HL-60/S4 treated with phorbol 12-myristate 13-acetate at 8.2 ng/mL for 4 days and 3 days (cell line): ENCODE data around the gene HOXB6.

Source experiments
- in situ Hi-C: fragments of 300-500 bp; cut with MboI; formaldehyde crosslinking; loops from 2 replicates; pipeline ENCODE4 v1.15.0; 2022; ENCODE audit warnings: low sequenced_read_pairs

Gene HOXB6

DNA sequence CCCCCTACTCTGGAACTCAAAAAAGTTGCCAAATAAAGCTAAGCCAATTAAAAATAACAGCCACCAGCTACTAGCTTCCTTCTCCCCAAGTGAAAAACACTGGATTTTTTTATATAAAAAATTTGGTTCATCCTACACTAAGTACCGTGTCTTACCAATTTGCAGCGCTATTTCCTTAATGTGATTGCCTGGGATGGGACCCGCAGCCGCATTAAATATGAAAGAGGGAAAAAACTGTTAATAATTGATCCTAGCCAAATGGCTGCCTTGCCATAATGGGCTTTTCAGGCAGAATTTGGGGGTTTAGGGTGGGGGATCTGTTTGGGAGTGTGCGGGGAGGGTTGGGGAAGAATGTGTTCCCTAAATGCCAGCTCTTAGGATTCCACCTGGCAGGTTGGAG, 19.3 kb upstream of the HOXB6 start:
- in situ Hi-C loops = no loop called here

DNA sequence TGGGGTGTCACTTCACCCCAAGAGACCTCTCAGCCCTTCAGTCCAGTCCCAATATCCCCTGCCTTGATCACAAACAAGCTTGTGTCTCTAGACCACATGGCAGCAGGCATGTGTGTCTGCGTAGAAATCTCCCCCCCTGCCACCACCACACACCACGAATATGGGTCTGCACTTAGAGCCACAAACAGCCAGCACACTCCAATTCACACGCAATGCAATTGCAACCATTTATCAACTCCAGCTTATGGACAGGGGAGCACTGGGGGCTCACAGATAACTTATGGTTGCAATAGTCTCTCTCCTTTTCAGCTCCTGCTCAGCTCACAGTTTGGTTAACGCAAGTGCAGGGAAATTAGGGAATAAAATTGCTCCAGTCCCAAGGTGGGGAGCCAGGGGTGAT, 18.8 kb upstream of the HOXB6 start:
- in situ Hi-C loops = no loop called here

DNA sequence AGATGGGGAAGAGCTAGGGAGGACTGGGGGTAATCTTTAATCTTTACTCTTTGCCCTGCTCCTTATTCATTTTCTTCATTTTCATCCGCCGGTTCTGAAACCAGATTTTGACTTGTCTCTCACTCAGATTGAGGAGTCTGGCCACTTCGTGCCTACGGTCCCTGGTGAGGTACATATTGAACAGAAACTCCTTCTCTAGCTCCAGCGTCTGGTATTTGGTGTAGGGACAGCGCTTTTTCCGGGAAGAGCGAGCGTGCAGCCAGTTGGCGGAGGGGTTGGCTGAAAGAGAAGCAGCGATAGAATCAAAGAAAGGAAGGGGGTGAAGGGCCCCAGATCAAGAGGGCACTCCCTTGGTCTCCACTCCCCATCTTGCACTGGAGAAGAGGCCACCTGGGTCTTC, 18.1 kb upstream of the HOXB6 start:
- in situ Hi-C loops = no loop called here

DNA sequence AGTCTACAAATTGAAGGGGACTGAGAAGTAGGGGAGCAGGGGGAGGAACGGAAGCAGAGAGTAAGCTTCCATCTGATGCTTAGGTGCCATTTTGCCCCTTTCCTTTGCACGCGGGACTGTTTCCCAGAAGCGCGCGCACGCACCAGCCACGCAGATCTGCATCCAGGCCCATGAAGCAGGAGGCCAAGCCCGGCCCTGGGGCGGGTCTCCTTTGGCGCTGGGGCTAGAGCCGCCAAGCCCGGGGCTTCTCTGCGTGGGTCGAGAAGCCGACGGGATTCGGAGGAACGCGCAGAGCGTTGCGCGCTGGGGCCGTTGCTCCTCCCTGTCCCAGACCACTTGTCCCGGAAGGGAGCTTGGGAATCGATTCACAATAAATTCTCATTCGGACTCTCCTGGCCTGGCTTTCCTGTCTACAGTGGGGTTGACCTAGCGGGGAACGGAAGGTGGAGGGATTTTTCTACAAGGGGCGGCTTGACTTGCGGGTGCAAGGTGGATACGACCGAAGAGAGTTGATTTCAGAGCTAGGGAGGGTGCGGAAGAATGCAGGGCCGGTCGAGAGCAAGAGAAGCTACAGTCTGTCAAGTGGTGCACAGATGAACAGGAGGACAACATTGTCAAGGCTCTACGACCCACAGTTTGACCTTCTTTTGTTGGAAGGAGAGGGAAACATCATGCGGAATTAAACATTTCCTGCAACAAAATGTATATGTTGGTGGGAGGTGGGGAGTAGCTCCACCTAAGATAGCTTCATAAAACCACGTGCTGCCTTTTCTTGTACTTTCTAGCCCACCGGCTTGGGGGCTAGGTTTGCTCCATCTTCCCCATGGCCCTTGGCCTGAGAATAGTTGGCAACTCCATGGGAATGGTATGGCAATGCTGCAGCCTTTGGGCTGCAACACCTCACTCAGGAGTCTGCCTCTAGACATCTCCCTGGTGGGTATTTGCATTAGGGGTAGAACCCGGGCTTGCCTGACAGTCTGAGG, 16.9 kb upstream of the HOXB6 start:
- in situ Hi-C loops = no loop called here

DNA sequence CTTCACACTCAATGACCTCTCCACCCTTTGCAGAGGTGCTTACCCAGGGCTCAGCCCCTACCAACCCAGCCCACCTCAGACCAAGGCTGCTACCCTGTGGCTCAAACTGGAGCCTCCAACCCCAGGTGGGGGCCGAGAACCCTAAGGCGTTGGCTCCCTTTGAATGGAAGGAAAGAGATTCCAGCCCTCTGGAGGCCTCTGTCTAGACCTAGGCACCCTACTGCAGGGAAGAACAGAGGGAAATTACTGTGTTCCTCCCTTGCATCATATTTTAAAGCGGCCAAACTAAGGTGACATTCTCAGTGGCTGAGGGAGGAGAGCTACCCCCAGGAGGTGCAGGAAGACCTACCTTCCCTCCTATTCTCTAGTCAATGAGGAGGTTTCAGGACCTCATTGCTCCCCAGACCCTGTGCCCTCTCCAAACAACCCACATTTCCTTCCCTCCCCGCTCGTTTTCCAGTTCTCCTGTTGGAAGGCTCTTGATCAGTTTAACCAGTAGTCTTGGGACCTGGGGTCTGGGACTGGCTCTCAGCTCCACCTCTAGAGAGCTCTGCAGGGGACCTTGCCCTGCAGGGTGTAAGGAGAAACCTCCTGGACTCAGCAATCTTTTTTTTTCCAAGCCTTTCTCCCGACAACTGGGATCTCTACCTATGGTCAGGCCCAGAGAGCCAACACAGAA, 15.8 kb upstream of the HOXB6 start:
- in situ Hi-C loops = no loop called here

DNA sequence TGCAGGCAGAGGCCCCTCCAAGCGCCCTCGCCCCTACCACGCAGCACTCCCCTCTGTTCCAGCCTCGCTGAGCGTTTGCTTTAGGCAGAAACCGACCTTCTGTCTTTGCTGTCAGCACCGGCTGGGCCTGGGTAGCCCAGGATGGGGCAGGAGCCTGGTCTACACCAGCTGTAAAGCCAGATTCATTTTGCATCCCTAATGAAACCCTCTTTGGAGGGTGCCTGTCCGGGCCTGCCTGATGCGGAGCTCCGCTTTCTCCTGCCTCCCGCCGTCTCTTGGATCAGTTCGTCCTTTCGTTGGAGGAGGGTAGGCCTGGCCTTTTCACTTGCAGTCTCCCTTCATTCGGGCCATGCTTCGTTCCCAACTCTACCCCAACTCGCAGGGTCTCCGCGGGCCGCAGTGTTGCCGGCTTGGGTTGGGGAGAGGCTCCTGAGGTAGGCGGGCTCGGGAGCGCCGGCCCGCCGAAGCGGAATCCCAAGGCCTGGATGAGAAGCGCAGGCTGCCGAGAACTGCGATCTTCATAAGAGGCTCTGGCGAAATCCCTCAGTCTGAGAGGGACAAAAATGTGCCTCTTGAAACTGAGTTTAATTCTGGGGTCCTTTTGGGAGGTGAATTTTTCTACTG, 15.2 kb upstream of the HOXB6 start:
- in situ Hi-C loops = no loop called here

DNA sequence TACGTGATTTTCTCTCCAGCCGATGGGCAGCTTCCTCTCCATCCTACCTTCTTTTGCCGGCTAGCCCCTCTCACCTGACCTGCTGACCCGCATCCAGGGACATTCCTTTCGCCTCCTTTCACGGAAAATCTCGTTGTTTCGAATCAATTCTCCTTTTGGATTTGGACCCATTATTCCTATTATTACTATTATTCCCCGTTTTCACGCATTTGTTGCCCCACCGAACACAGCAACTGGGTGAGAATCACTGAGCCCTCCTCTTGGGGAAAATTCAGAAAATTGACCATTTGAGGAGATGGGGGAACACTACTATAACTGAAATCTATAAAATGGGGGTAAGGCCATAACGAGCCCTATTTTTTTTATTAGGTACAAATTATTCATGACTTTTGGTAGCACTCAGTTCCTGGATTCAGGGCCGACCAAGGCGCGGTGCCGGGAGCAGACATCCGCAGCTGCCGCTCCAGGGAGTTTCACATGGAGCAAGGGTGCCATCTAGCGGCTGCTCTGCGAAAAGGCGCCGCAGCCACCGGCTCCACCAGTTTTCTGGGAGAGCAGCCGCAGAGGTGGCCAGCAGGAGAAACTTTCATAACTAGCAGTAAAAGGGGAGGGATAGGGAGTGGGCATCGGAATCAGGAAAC, 13.6 kb upstream of the HOXB6 start:
- in situ Hi-C loops = no loop called here

DNA sequence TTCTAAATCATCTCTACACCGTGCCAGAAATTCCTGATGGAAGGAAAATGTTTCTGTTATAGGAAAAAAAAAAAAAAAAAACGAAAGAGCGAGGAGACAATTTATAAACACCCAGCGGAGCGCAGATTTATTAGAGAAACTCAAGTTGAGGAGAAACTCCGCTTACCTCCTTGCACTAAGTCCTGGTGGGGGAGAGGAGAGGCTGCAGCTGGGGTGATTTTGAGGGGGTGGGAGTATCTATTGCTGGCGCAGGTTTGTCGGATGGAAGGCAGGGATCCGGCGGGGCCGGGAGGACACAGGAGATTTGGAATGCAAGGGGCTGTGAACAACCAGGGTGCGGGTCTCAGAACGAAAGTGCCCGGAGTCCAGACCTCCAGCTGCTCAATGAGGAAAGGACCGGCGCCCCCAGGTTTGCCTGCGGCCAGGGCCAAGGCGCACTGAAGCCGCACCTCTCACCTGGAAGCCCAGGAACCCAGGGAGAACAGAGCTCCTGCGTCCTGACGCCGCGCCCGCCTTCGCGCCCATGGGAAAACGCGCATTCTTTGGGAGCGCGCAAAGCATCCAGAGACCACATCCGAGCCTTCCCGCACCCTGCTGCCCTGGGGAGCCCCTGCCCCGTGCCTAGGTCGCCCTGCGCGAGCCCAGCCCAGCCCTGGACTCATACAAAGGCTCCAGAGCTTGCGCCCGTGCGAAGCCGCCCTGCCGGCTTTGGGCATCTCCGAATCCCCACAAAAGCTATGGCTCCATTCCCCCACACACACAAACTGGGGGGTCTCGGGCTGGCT, 12.9 kb upstream of the HOXB6 start:
- in situ Hi-C loops = no loop called here

DNA sequence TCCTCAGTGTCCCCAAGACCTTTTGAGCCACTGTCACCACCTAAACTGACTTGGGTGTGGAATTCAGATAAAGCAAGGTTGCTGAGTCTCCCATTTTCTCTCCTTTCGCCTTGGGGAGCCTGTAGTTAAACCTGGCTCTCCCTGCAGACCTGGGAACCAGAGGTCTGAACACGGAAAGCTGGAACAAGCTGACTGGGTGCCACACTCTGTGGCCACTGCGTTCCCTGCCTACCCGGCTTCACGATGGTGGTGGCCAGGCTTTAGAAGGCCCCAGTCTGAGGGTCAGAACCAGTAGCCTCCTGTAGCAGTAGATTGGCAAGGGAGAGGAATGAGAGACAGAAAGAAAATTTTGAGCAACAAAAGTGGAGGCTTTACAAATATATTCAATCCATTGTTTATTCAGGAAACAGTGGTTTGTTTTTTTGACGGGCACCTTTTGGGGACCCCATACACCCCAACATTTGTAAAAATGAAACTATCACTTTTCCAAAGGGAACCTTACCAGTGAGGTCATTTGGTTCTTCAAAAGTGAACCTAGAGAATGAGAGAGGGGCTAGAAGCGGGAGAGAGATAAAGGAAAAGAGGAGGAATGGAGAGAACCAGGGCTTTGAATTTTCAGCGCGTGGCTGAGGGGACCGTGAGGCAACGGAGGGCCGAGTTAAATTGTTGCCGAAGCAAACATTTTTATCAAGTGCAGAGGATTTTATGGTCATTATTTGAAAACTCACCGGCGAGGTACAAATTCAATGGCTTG, 12.1 kb upstream of the HOXB6 start:
- in situ Hi-C loops = no loop called here

DNA sequence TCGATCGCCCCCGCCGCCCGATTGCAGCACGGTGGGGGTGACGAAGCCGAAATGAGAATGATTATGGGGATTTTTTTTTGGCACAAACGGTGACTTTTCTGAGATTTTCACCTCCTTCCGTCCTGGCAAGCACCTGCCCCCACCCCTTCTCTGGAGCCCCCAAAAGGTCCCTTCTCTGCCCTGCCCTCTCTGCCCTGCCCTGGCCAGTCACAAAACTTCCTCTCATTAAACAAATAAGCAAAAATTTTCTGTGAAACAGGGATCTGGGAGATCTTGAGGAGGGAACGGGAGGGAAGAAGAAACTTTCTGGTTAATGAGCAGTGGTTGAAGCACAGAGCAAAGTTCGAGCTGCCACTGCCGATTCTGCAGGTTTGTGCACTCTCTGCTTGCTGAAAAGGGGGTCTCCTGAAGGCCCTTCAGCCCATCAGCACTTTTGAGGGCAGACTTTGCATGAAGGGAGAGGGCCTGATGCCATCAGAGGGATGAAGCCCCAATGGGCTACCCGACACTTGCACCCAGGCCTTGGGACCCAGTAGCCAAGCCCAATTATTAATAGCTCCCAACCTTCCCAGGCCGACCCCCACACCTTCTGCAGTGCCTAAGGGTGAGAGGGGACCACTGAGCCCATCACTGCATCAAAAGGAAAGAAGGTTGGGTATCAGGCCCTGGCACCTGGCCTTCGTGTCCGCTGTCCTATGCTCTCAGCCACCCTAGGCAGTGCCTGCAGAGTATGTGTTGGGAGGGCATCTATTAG, 11.4 kb upstream of the HOXB6 start:
- in situ Hi-C loops = no loop called here

DNA sequence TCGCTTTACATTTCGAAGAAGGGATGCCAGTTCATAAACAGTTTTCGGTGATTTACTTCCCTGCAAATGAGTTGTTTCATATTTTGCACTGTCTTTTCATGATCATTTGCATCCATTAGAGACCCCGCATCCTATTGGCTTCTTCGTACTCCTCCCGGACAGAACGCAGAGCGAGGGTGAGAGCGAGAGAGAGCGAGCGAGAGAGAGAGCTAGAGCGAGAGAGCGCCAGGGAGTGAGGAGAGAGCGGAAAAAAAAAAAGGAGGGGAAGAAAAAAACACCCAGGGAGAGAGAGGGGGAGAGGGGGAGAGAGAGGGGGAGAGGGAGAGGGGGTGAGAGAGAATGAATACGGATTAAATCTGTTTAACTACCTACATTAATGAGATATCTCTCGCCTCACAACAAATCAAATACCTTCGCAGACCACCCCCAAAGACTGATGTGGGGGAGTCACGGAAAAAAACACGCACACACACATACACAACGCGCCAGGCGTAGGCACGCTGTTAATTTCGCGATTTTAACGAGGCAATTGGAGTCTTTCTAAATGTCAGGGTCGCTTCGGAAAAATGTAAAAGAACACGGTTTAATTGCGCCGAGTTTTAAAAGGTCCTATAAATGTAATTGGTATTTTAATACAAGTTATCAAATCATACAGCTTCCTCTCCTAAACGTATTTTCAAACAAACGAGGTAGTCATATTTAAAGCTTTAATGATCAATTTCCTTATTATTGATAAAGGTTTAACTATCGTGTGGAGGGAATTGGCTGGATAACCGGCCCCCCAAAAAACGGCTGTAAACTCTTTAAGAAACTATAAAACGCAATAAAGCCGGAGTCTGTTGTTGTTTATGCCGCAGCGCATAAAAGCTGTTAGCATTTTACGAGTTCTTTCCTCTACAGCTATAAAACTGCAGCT, 10.5 kb upstream of the HOXB6 start, which contains the start of gene HOXB8:
HOXB8 (minus strand) TSS at position 246 of the 916 bp plus-strand sequence. CDS start 588 bp downstream, outside the sequence.
- in situ Hi-C loops = no loop called here

DNA sequence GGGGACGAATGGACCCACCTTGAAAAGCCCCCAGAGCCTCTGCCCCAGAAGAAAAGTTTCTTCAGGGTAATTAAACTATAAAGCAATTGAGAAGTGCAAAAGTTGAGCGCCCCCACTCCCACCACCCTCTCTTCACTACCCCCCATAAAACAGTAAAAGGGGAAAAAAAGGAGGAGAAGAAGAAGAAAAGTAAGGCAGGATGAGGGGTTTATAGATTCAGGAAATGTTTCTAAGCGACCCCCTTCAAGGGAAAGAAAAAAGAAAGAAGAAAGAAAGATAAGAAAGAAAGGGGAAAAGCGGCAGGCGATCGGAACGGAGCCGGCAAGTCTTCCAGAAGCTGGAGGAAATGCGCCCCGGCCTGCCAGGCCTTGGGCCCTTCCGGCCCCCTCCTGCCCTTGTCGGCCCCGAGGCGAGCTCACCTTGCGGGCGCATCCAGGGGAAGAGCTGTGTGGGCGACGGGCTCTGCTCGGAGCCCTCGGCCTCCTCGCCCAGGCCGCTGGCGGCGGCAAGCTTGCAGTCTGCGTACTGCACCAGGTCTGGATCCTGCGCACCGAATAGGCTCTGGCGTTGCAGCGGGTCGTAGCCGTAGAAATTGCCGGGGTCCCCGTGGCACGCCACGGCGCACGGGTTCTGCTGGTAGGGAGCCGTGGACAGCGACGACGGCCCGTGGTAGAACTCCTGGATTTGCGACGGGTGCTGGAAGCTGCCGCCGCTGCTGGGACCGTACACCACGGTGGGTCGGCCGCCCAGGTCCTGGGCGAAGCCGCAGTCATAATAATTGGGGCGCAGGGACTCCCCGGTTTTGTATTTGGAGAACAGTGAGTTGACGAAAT, 9.3 kb upstream of the HOXB6 start:
- in situ Hi-C loops = no loop called here

DNA sequence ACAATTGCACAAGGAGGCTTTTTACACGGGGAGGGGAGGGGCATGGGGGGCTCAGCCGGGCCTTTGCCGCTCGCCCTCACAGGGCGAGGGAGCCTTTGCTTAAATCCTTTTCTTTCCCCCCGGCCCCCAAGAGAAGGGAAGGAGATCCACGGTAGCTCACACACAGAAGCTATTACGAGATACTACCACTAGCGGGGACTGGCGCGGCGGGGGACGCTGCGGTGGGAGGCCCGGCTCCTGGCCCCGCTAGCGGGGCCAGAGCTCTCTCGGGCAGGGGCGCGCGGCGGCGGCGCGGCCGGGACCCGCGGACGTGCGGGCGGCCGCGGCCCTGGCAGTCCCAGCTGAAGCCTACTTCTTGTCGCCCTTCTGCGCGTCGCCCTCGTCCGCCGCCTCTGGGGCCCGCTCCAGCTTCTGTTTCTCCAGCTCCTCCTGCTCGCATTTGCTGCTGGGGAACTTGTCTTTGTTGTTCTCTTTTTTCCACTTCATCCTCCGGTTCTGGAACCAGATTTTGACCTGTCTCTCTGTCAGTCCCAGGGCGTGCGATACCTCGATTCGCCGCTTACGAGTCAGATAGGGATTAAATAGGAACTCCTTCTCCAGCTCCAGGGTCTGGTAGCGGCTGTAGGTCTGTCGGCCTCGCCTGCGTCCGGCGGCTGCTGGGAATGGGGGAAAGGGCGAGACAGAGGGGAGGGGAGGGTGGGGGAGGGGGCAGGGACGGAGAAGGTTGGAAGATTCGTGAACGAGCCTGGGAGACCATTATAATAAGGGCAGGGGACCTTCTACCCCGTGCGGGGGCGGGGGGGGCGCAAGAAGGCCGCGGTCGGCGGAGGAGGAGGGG, 8.3 kb upstream of the HOXB6 start:
- in situ Hi-C loops = no loop called here

DNA sequence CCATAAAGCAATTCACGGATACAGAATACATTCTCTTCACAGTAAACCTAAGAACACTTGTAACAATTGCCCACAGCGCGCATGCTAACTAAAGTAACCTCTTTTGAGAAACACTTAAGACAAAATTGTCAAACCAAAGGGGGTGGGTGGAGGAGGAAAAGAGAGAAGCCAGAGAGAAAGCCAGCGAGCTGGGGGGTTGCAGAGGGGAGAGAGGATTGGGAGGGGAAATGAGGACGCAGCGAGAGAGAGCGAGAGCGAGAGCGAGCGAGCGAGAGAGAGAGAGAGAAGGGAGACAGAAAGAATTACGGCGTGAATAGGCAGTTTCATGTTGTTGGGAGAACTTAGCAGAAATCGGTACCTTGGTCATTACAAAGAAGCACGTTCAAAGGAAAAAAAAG, 7.7 kb upstream of the HOXB6 start:
- in situ Hi-C loops = no loop called here

DNA sequence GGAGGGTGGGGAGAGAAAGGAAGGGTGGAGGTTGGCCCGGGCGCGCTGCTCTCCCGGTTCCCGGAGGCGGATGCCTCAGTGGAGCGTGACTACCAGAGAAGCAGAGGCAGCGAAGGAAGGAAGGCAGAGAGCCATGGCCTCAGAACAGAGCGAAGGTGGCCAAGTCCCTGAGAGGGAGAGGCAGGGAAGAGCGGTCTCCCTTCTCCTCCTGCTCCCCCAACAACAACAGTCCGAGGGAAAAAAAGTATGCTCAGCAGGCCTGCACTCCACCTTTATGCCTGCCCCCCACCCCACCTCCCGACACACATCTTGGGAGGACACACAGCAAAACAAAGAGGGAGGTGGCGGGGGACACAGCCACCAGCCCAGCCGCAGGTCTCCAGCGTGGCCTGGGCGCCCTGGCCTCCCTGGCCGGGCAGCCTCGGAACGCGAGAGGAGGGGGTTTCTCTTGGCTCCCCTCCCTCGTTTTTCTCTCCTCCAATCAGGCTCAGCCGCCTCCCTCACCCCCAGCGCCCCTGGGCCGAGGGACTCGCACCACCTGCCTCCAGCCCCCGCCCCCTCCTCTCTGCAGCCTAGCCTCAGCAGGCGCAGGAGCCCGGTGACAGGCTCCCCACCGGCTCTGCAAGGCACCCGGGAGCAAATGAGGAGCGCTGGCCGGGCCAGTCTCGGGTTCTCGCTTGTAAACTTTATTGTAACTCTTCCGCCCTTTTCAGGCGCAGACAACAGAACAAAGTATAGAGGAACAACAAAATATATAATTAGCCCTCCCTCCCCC, 7.1 kb upstream of the HOXB6 start:
- in situ Hi-C loops = no loop called here
